B cell (primary cell): ENCODE measurements around the gene EXOC6B. TPM values are rescaled to one million over a fixed set of nuclear protein-coding genes. Genes with fewer than 3 reads are reported as not detected.

Source experiments
- ATAC-seq: fragments of 200-7000 bp; cut with Tn5 transposase; one replicate; pipeline ENCODE4 v1.10.0; 2021; ENCODE audit warnings: low read depth, mild to moderate bottlenecking, moderate number of reproducible peaks, moderate library complexity
- CTCF ChIA-PET: fragments of 350-600 bp; sonication (Branson Sonifier 250); formaldehyde crosslinking; loops from one replicate; lab custom pipeline; 2021; ENCODE audit warnings: antibody characterized with exemption, inconsistent platforms; lab: Charles Lee
- POLR2A ChIA-PET: fragments of 350-600 bp; sonication (Branson Sonifier 250); formaldehyde crosslinking; loops from one replicate; lab custom pipeline; 2021; ENCODE audit warnings: antibody characterized with exemption; lab: Charles Lee
- DNase-seq: peaks from one replicate; pipeline ENCODE4 v3.0.0; 2013
- H2AFZ ChIP-seq: 2 replicates; pipeline ENCODE4 v1.6.1; 2012; ENCODE audit warnings: mild to moderate bottlenecking, low read depth, low read length; ENCODE audit not compliant: insufficient read depth, poor library complexity, severe bottlenecking
- H3K27ac ChIP-seq, 2 donors: 1 replicate in 1 of 2; 2 replicates in 1 of 2; pipeline ENCODE4 v1.5.1; 2012 to 2013; ENCODE audit warnings: low read length in 2 of 2, mild to moderate bottlenecking in 2 of 2, moderate library complexity in 1 of 2
- H3K27me3 ChIP-seq, 4 experiments: fragments of 200-600 bp in 1 of 4; sonication (generic) in 1 of 4; replicated peaks in 1 of 4; 1 replicate in 2 of 4; 2 replicates in 2 of 4; pipeline versions ENCODE4 v1.6.1 to v1.7.0; 2013 to 2016; ENCODE audit warnings: low read length in 3 of 4, mild to moderate bottlenecking in 2 of 4, mixed read lengths in 1 of 4, moderate library complexity in 1 of 4; ENCODE audit not compliant: insufficient read depth in 4 of 4, control insufficient read depth in 3 of 4; ENCODE audit errors: control extremely low read depth in 1 of 4
- H3K36me3 ChIP-seq, 2 experiments: replicated peaks in 1 of 2; 1 replicate in 1 of 2; 2 replicates in 1 of 2; pipeline versions ENCODE4 v1.6.1 to v1.7.1; 2013; ENCODE audit warnings: low read length in 1 of 2; ENCODE audit not compliant: insufficient read depth in 2 of 2, control insufficient read depth in 1 of 2; ENCODE audit errors: control extremely low read depth in 1 of 2, extremely low read depth in 1 of 2
- H3K4me1 ChIP-seq, 2 donors: fragments of 200-600 bp in 1 of 2; sonication (generic) in 1 of 2; 1 replicate in 1 of 2; 2 replicates in 1 of 2; pipeline versions ENCODE4 v1.5.1 to v1.6.1; 2013 to 2017; ENCODE audit warnings: low read length in 2 of 2; ENCODE audit not compliant: control insufficient read depth in 2 of 2, insufficient read depth in 2 of 2
- H3K4me2 ChIP-seq: replicated peaks from 2 replicates; pipeline ENCODE3; 2012; ENCODE audit warnings: mild to moderate bottlenecking, low read depth, low read length; ENCODE audit not compliant: poor library complexity, severe bottlenecking
- H3K4me3 ChIP-seq, 5 experiments: fragments of 200-600 bp in 1 of 5; sonication (generic) in 1 of 5; 1 replicate in 3 of 5; 2 replicates in 2 of 5; pipeline versions ENCODE4 v1.5.1 to v1.7.0; 2011 to 2016; ENCODE audit warnings: low read length in 4 of 5, mild to moderate bottlenecking in 4 of 5, low read depth in 2 of 5, control low read depth in 1 of 5, moderate library complexity in 1 of 5; ENCODE audit not compliant: insufficient read depth in 1 of 5; ENCODE audit errors: control extremely low read depth in 1 of 5, extremely low read depth in 1 of 5
- H3K79me2 ChIP-seq: fragments of 200-600 bp; sonication (generic); one replicate; pipeline ENCODE4 v1.6.0; 2016; ENCODE audit warnings: low read length; ENCODE audit not compliant: control insufficient read depth, insufficient read depth
- H3K9ac ChIP-seq: fragments of 200-600 bp; sonication (generic); 2 replicates; pipeline ENCODE4 v1.6.1; 2017; ENCODE audit warnings: mild to moderate bottlenecking, low read length, moderate library complexity
- H3K9me3 ChIP-seq, 3 donors: one replicate each; pipeline versions ENCODE4 v1.6.1 to v1.7.1; 2013; ENCODE audit warnings: low read length in 2 of 3; ENCODE audit not compliant: control insufficient read depth in 2 of 3, insufficient read depth in 1 of 3; ENCODE audit errors: control extremely low read depth in 1 of 3
- H4K20me1 ChIP-seq: 2 replicates; pipeline ENCODE4 v1.6.0; 2012; ENCODE audit warnings: mild to moderate bottlenecking, low read length; ENCODE audit not compliant: insufficient read depth, control insufficient read depth, poor library complexity, severe bottlenecking
- H3K27ac Mint-ChIP-seq: one replicate; pipeline ENCODE4 v1.8.0; 2021; ENCODE audit warnings: mixed read lengths
- H3K27me3 Mint-ChIP-seq: one replicate; pipeline ENCODE4 v1.8.0; 2021; ENCODE audit warnings: mixed read lengths
- H3K4me1 Mint-ChIP-seq: one replicate; pipeline ENCODE4 v1.8.0; 2021; ENCODE audit warnings: mixed read lengths
- H3K4me3 Mint-ChIP-seq: one replicate; pipeline ENCODE4 v1.8.0; 2021; ENCODE audit warnings: mixed read lengths
- H3K9me3 Mint-ChIP-seq: one replicate; pipeline ENCODE4 v1.8.0; 2022; ENCODE audit warnings: mixed read lengths; ENCODE audit not compliant: insufficient read depth
- EZH2 ChIP-seq: IDR thresholded peaks from 2 replicates; pipeline ENCODE4 v1.6.1; 2012; ENCODE audit warnings: borderline replicate concordance, low read depth, mild to moderate bottlenecking, moderate library complexity, low read length; ENCODE audit not compliant: insufficient read depth, poor library complexity, severe bottlenecking
- WGBS: methylation state at CpG from one replicate; pipeline ENCODE4 v1.1.5; 2013; ENCODE audit warnings: missing lambda C conversion rate; ENCODE audit not compliant: insufficient coverage; 5-methylcytosine and 5-hydroxymethylcytosine counted together
- intact Hi-C: fragments of 100-400 bp; cut with micrococcal nuclease; formaldehyde crosslinking; loops from one replicate; pipeline ENCODE4 v1.10.0; 2022
- polyA plus RNA-seq: library from polyadenylated mRNA; depleted of rRNA; stranded (reverse); fragments of >200 nt; gene quantifications from 2 replicates; pipeline ENCODE4 v1.2.3, GENCODE V29; 2012
- total RNA-seq, 2 donors: library from RNA; stranded (reverse); fragments of 120-200 nt in 1 of 2; gene quantifications; 1 replicate in 1 of 2; 2 replicates in 1 of 2; pipeline versions ENCODE4 v1.2.3 to v1.2.4, GENCODE V29; 2013 to 2022
- TF ChIP-seq, protein P1 (sequence below): fragments of 200-600 bp; IDR thresholded peaks from one replicate; pipeline ENCODE4 v1.8.0; 2022; ENCODE audit warnings: antibody characterized with exemption, mild to moderate bottlenecking

The EXOC6B gene
- total and polyA plus RNA-seq, 2 donors (not counting 1 experiment from before 2014, with no cell fraction given): 4.8 to 22.6 TPM

GRCh38 chr2:72734432-72734831 lies 91.4 kb downstream of the EXOC6B start:
- H2AFZ ChIP-seq: no peak overlapping the region
- H3K9me3 ChIP-seq: peaks cover 0 to 1% (median 0%) of the 10 kb centered on the region in 3 donors
- ATAC-seq (no peak), DNase-seq (no peak)
- H3K4me1 ChIP-seq: no peaks in the 10 kb centered on the region
- TF ChIP-seq EZH2: no peak
- TF ChIP-seq, protein P1, sequence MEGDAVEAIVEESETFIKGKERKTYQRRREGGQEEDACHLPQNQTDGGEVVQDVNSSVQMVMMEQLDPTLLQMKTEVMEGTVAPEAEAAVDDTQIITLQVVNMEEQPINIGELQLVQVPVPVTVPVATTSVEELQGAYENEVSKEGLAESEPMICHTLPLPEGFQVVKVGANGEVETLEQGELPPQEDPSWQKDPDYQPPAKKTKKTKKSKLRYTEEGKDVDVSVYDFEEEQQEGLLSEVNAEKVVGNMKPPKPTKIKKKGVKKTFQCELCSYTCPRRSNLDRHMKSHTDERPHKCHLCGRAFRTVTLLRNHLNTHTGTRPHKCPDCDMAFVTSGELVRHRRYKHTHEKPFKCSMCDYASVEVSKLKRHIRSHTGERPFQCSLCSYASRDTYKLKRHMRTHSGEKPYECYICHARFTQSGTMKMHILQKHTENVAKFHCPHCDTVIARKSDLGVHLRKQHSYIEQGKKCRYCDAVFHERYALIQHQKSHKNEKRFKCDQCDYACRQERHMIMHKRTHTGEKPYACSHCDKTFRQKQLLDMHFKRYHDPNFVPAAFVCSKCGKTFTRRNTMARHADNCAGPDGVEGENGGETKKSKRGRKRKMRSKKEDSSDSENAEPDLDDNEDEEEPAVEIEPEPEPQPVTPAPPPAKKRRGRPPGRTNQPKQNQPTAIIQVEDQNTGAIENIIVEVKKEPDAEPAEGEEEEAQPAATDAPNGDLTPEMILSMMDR: no peak
- Mint-ChIP-seq H3K4me3 (no peak overlapping the region), H3K9me3 (no peaks in the 10 kb centered on the region), H3K4me1 (no peaks in the 10 kb centered on the region), H3K27ac (no peak overlapping the region), H3K27me3 (no peaks in the 10 kb centered on the region)
- H3K27ac ChIP-seq: no peak overlapping the region
- H3K36me3 ChIP-seq: no peaks in the 10 kb centered on the region
- H3K9ac ChIP-seq: no peak overlapping the region
- H3K4me2 ChIP-seq: no peak overlapping the region
- no peaks in the 10 kb centered on the region for H4K20me1 ChIP-seq
- WGBS: no CpG with 5 or more reads among the region's 2 CpGs
- H3K4me3 ChIP-seq: no peak overlapping the region
- no peaks in the 10 kb centered on the region for H3K79me2 ChIP-seq
- no peaks in the 10 kb centered on the region for H3K27me3 ChIP-seq
- intact Hi-C loops: no loop called here
- ChIA-PET CTCF (interaction anchor here (1.8 kb wide), 1 partner anchor 11 kb away, joined by 8 read pairs; no protein-coding TSS in a partner anchor), POLR2A (no interaction called here)

GRCh38 chr2:72731116-72731515 lies 94.7 kb downstream of the EXOC6B start:
- ChIA-PET POLR2A (no interaction called here), CTCF (no interaction called here)
- Mint-ChIP-seq H3K4me3 (no peak overlapping the region), H3K9me3 (no peaks in the 10 kb centered on the region), H3K27me3 (no peaks in the 10 kb centered on the region), H3K27ac (no peak overlapping the region), H3K4me1 (no peaks in the 10 kb centered on the region)
- Histone ChIP-seq H3K36me3 (no peaks in the 10 kb centered on the region), H3K27ac (no peak overlapping the region), H3K4me2 (no peak overlapping the region), H2AFZ (no peak overlapping the region), H3K4me1 (no peaks in the 10 kb centered on the region), H3K9ac (no peak overlapping the region), H3K9me3 (peaks cover 0 to 1% (median 0%) of the 10 kb centered on the region in 3 donors), H3K79me2 (no peaks in the 10 kb centered on the region), H3K4me3 (no peak overlapping the region), H3K27me3 (no peaks in the 10 kb centered on the region), H4K20me1 (no peaks in the 10 kb centered on the region)
- no peak for DNase-seq
- intact Hi-C loops: no loop called here
- no peak for TF ChIP-seq EZH2
- TF ChIP-seq, protein P1: no peak
- no peak for ATAC-seq
- WGBS: no CpG with 5 or more reads among the region's 2 CpGs
